Fibroblast of skin of right quadriceps (primary cell): ENCODE measurements around the gene ROPN1L.

Experiments
- DNase-seq: peaks from one replicate; pipeline ENCODE4 v3.0.0-alpha.2; 2013

The ROPN1L gene

GRCh38 chr5:10441083-10441991, at the start of gene ROPN1L:
TSS of gene ROPN1L (plus strand) at chr5:10441879. CDS start at chr5:10442168, 289 bp downstream.
- peak; percentile 82 for DNase-seq

DNA sequence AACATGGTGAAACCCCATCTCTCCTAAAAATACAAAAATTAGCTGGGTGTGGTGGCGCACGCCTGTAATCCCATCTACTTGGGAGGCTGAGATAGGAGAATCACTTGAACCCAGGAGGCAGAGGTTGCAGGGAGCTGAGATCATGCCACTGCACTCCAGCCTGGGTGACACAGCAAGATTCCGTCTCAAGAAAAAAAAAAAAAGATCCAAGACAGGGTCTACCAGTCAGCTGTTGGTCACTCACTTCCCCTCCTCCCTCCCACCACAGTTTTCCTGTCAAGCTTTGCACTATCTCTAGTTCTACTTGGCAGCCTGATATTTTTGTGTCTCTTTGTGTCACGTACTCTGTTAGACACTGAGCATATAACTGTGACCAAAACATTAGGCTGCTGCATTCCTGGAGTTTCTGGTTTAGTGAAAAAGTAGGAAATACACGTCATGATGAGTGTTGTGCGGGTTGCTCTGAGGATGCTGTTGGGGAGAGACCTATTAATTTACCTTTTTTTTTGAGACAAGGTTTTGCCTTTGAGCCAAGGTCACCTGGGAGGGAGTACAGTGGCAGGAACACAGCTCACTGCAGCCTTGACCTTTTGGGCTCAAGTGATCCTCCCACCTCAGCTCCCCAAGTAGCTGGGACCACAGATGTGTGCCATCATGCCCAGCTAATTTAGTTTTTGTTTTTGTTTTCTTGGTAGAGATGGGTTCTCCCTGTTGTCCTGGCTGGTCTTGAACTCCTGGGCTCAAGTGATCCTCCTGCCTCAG, 48.9 kb upstream of the ROPN1L start:
- peak; percentile 34 for DNase-seq

DNA sequence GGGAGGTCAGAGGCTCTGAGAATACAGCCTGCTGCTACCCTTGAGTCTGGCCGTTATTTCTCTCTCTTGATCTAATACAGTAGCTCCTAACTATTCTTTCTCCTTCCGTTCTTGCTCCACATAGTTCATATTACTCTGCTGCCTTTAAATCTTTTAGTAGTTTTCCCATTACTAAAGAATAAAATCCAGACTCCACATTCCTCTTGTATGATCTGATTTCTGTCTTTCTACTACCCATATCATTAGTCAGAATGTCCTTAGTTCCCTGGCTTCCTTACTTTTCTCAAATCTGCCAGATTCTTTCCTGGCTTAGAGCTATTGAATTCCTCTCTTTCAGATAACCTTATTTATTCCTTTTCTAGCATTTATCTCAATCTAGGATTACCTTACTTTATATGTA, 48.2 kb upstream of the ROPN1L start:
- DNase-seq = peak; percentile 44

- DNase-seq = no peak
Observed at GRCh38 chr5:10396552-10396951, 45.1 kb upstream of the ROPN1L start.

DNA sequence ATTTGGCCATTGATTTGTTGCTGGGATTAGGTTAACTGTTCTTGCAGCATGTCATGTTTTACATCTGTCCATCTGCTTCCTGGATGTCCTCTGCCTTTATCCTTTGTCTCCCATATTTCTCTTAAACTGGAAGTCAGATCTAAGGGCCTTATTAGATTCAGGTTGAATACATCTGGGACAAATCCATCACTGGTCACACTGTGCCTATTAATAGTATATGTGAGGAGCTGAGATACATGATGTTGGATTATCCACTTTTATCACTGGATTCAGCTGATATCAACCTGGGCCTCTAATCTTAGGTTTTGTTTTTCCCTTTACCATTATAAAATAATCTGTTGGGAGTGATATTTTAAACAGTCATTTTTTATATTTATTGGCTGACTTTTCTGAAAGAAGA, 41.8 kb upstream of the ROPN1L start:
- no peak for DNase-seq

DNA sequence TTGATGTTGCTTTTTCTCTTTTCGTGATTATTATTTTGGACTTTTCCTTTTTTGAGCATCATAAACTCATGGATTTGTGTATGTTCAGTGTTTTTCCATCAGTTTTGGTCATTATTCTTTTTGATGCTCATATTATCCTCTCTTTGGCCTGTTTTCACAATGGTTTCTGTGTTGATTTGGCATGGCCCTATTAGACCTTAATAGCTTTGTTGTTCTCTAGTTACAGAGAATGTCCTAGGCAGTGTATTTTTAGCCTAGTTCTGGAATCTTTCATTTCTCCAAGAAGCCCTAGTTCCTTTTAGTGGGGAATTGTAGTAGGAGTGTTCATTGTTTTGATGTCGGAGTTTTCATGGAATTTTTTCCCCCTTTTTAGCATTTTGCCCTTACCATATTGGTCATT, 41.3 kb upstream of the ROPN1L start:
- DNase-seq = no peak

GRCh38 chr5:10400831-10401230, 40.8 kb upstream of the ROPN1L start:
- peak; percentile 21 for DNase-seq

GRCh38 chr5:10401498-10401897, 40.2 kb upstream of the ROPN1L start:
- DNase-seq = no peak

DNA sequence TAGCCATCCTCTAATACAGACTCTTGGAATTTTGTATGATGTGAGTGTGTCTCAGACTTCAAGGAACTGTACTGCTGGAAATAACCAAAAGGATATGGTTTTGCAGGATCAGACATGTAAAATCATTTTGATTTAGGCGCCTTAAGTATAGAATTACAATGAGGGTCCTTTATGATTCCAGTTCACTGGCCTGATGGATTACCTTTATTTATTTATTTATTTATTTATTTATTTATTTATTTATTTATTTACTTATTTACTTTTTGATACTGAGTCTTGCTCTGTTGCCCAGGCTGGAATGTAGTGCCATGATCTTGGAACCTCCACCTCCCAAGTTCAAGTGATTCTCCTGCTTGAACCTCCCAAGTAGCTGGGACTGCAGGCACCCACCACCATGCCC, 37.9 kb upstream of the ROPN1L start:
- DNase-seq = no peak

- DNase-seq = peak; percentile 28
Observed at GRCh38 chr5:10406651-10407050, 35.0 kb upstream of the ROPN1L start.

- no peak for DNase-seq
Observed at GRCh38 chr5:10409504-10409903, 32.2 kb upstream of the ROPN1L start.

GRCh38 chr5:10410662-10411061, 31.0 kb upstream of the ROPN1L start:
- DNase-seq = no peak

GRCh38 chr5:10411336-10411735, 30.3 kb upstream of the ROPN1L start:
- DNase-seq = no peak

DNA sequence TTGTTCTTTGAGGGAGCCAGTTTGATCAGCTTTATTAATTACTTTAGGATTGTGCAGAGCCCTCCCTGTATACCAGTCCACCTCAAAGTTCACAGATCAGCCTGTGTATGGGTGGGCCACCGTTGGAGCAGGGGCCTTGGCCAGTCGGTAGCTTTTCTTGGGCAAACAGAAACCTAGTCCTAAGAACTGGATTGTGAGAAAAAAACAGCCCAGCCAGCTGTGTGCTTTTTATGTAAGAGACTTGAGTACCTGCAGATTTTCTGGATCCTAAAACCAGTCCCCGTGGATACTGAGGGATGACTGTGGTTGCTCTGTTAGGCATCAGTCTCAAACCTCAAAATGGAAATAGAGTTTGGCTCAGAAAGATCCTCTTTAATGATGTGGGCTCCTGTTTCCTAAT, 24.8 kb upstream of the ROPN1L start:
- DNase-seq = no peak

DNA sequence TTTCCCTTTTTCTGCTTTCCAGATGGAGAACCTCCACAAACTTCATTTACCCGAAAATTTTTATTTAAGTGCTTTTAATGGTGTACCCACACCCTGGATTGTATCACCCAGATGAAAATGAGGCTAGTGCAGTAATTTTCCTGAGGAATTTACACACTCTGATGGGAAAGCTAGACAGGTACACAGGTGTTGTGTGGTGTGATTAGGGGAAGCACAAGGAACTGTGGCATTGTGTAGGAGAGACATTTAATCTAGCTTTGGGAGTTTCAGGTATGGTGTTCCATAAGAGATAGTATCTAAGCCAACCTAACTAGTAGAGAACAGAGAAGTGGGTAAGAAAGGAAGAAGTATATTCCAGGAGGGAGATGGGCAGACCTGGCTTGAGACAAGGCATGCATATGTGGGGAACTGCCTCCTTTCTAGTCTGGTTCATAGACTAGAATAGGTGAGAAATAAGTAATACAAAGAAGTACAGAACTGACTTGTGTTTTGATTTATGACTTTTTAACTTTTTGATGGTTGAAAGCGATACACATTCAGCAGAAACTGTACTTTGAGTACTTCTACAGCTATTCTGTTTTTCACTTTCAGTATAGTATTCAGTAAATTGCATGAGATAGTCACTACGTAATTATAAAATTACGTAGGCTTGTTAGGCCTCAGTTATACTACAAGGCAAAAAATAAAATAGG, 22.9 kb upstream of the ROPN1L start:
- no peak for DNase-seq

GRCh38 chr5:10420468-10420867, 21.2 kb upstream of the ROPN1L start:
- no peak for DNase-seq

- peak; percentile 66 for DNase-seq
Observed at GRCh38 chr5:10420932-10421331, 20.7 kb upstream of the ROPN1L start.

DNA sequence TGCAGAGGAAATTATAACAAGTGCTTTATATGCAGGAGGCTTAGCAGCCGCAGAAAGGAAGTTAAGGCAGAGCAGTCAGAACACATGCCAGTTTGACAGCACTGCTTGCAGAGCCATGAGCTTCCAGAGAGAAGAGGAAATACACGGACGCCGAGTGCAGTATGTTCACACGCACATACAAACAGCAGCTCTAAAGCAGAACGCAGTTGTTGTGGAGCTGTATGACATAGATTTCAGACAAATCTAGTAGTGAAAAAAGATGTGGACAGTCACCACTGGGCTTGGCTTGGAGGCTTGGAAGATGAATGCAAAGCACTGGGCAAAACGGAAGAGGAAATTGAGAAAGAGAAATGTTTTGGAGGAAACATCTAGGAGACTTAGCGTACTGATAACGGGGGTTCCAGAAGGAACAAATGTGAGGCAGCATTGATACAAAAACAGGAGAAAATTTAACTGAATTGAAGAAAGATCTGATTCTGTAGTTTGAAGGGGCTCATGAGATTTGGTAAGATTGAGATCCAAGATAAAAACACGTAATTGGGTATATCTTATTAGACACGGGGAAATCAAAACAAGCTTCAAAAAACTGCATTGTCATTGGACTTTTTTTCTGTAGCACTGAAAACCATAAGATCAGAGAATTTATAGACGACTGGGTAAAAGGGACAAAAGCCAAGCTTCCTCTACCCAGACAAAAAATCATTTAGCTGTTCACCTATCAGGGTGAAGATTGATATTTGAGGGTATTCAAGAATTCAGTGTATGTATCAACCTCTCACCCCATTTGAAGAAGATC, 19.6 kb upstream of the ROPN1L start:
- peak; percentile 24 for DNase-seq

- DNase-seq = no peak
Observed at GRCh38 chr5:10423022-10423421, 18.7 kb upstream of the ROPN1L start.

DNA sequence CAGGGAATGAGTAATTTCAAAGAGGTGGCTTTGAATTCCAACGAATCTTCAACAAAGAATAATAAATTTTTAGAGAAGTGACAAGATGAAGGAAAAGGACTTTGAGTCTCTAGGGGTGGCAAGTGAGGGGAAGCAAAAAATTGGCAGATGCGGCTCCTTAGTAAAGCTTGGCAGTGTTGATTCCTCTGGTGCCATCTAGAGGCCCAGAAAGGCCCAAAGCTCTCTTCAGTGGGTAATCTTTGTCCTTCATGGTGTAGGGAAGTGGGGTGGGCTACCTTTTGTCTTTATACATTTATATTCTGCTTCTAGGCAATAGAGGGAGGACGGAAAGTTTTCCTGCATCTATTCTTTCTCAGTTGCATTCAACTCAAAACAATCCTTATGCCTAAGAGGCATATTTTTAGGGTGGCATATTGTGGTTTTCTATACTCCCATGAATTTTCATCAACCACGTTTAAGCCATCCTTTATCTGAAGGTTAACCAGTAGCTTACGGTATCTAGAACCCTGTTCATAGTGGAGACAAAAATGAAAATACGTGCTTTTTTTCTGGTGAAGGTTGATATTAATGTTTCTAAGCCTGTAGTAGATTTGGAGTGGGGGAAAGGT, 17.5 kb upstream of the ROPN1L start:
- peak; percentile 44 for DNase-seq

DNA sequence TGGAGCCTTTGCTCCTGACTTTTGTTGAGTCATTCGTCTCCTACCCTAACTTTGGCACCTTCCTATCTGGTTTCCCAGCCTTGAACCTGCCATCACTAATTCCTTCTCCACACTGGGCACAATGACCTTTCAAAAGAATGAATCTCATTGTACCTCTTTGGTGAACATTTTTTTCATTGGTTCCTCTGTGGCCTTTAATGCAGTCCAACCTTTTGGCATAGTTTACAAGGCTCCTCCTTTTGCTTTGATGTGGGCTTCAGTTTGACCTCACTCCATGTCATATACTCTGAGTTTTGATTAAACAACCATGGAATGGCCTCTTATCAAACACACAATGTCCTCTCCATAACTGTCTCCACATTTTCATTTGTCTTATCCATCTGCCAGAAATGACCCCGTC, 14.5 kb upstream of the ROPN1L start:
- no peak for DNase-seq

DNA sequence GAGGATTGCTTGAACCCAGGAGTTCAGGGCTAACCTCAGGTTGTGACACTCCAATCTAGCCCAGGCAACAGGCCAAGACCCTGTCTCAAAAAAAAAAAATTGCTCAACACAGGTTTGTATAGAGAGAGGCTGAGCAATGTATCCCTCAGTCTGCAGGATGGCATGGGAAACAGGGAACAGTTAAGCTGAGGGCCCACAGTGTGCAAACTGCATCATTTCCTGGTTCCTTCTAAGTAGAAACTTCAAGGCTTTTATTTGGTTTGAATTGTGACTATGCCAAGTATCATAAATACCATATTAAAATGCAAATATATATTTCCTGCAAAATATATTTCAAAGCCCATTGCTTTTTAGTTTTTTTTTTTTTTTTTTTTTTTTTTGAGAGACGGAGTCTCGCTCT, 13.7 kb upstream of the ROPN1L start:
- no peak for DNase-seq
